GM18907 (cell line): ENCODE data around the gene PKNOX1.
"Not testable (repeated sequence)": the region's sequence is repeated elsewhere in the genome, so short reads cannot be mapped to it uniquely, and the experiment has no call there.

Source experiments
- ATAC-seq: cut with Tn5 transposase; IDR thresholded peaks from one replicate; pipeline ENCODE4 v1.9.1; 2021; ENCODE audit warnings: mild to moderate bottlenecking, moderate library complexity; ENCODE audit not compliant: unreplicated experiment

Gene PKNOX1

DNA sequence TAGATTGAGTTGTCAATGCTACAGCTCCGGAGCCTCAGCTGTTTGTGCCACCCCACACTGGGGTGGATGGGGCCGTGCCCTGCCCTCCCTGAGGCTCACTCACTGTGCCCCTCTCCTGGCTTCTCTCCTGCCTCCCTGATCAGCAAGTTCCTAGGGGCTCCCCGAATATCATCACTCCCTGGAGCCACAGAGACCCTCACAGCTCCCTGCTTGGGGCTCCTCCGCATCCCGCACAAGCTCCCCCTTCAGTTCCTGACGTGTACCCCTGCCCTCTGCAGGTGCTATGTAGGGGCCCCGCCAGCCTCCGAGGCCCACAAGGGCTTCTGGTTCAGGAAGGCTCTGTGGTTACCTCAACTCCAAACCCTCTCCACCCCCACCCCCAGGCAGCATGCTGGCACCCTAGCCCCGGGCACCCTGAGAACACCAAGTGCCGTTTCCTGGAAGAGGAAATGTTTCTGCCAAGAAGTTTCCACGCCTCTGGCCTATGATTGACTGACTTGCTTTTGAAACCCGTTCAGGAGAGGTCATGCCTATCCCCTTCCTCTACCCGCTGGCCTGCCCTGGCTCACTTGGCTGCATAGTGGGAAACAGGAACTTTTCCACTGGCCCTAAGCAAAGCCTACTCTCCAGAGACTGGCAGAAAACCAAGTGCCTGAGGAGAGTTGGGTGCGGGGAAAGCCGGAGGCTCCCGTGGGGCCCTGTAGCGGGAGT lies 71.0 kb downstream of the PKNOX1 start:
- not testable (repeated sequence) for ATAC-seq

DNA sequence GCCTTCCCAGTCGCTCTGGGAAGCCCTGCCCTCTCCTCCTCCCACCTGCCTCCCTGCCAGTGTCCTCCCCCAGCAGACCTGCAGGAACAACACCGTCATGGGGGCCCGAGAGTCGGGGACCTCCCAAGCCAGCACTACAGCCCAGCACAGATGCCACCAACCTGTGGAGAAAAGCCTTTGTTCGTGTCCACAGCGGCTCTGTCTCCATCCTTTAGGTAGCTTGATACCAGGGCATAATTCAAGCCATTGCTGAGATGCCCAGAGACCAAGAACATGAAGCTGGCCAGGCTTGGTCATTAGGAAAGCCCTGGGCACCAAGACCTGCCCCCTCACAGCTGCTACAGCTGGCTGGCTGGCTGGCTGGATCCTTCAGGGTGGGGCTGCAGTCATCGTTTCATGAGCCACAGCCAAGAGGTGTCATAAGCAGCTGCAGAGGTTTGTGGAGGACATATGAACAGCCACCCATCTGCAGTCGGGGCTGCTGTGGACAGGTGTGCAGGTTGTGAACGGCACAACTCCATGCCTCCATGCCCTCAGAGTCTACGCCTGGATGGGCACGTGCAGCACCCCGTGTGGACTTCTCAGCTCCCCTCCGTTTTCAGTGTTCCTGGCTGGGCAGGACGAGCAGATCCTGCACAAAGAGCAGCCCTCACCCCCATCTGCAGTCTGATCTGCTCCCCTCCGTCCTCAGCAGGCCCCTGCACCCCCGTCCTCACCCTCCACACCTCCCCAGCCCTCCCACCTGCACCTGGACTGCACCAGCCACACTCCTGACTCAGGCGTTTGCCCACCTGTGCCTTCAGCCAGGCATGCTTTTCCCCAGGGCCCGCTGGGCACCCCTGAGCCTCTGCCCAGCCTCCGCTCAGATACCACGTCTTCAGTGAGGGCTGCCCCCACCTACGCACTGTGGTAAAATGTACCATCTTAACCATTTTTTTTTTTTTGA lies 71.8 kb downstream of the PKNOX1 start:
- ATAC-seq: not testable (repeated sequence)

DNA sequence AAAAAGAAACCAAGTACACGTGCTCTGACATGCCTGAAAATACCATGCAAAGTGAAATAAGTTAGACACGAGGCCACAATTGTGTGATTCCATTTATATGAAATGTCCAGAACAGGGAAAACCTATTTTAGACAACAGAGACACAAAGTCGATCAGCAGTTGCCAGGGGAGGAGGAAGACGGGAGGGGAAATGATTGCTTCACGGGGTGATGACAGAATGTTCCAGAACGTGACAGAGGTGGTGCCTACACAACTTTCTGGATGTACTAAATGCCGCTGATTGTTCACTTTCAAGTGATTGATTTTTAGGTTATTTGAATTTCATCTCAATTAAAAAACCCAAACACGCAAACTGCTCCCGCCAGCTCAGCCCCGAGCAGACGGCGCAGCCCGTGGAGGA lies 78.8 kb downstream of the PKNOX1 start:
- ATAC-seq: not testable (repeated sequence)

DNA sequence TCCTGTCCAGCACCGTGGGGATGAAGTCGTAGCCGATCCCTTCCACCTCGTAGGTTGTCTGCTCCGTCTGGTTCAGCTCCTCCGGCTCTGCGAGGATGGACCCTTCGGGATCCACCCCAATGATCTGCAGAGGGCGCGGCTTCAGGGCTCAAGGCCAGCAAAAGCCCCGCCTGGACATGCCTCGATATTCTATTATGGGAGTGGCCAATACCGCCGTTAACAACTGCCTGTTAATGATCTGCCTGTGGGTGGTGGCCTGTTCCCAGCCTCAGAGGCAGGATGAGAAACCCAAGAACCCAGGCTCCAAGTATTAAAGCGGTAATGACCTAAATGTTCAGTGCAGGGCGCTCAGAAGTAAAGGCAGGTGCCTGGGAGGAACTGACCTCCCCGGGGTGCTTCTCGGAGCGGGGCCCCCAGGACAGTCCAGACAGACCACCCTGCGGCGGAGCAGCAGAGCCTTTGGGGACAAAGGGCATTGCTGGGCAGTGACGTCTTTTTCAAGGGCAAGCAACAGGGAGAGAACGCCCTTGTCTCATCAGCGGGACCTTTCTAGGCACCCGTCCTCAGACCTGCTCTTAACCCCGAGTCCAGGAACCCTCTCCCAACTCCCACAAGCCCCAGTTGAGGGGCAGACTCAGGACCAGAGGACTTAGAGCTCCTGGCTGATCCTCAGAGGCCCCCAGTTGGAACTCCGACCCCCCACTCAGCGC lies 88.7 kb downstream of the PKNOX1 start:
- ATAC-seq: not testable (repeated sequence)

DNA sequence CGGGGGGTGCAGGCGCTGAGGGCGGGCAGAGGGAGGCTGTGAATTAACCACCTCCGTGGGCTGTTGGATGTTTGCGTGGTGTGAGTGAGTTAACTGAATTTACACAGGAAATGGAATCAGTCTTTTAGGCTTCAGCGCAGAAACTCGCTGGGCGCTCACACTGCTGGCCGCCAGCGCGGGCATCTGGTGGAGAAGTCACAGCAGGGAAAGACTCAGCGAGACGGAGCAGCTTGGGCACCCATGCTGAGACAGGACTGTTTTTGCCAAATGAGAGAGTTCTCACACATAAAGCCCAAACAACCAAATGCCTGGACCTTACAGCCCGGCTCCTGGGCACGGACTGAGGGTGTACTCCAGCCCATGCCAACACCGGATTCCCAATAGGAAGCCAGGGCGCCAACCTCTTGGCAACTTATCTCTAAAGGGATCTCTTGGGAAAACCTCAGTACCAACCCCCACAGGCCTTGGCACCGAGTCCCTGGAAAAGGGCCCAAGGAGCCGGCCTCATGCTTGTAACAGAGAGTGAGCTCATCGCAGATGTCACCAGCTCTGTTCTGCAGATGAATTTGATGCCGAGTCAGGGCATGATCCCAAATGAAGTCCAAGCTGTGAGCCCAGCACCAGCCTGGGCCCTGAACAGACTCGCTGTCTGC lies 90.0 kb downstream of the PKNOX1 start:
- not testable (repeated sequence) for ATAC-seq

DNA sequence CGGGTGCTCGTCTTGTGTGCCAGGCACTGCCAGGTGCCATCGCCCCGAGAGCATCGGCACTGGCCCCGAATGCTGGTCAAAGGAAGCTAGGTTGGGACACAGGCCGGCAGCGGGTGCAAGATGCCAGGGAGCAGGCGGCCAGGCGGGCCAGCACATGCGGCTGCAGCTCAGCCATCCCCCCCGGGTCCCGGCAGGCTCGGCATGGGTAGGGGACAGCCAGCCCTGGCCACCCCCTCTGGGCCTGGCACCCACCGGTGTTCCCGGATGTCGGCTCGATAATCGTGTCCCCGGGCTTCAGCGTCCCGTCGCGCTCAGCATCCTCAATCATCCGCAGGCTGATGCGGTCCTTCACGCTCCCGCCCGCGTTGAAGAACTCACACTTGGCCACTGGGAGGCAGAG lies 91.6 kb downstream of the PKNOX1 start:
- not testable (repeated sequence) for ATAC-seq

DNA sequence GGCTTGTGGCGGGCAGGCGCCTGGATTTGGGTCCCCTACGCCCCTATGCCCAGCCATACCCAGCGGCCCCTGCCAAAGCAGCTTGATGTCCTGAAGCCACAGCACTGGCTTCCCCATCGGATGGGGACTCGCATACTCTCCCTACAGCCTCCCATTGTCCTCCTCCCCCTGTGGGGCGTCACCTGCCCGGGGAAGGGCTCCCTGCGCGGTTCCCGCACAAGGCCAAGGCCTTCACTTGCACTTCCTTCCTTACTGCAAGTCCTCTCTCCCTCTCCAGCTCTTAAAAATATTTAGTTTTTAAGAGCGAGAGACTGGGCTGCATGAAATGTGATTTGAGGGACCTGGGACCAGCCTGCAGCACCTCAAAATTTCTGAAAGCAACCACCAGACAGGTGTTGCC lies 92.3 kb downstream of the PKNOX1 start:
- ATAC-seq: not testable (repeated sequence)

DNA sequence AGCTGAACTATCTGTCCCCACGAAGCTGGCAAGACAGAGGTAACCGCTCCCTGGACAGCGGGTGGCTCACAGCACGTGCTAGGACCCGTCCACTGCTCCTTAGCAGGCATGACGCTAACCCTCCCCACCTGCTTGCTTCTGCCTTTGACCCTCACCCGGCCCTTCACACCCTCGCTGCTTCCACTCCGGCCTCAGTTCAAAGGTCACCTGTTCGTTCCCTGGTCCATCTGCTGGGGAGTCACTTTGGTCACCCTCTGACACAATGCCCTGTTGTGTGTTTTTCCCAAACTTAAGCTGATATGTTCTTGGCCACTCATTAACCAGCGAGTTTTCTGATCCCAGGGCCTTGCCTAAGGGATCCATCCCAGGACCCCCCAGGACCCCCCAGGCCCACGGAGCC lies 93.7 kb downstream of the PKNOX1 start:
- not testable (repeated sequence) for ATAC-seq

DNA sequence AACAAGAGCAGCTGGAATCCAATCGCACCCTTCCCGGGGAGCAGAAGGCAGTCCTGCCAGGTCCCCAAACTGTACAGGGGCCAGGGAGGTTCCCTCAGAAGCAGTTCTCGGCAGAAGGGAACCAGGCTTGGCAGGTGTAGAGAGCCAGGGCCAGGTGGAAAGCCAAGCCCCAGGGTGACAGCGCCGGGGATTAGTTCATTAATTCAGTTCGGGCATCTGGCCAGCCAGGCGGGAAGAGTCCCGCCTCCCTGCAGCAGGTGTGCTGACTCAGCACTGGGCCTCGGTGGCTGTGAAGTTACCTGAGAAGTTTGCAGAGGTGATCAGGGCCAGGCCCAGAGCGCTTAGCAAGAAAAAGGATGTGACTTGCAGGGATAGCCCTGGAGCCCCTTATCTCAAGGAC lies 95.3 kb downstream of the PKNOX1 start:
- not testable (repeated sequence) for ATAC-seq

DNA sequence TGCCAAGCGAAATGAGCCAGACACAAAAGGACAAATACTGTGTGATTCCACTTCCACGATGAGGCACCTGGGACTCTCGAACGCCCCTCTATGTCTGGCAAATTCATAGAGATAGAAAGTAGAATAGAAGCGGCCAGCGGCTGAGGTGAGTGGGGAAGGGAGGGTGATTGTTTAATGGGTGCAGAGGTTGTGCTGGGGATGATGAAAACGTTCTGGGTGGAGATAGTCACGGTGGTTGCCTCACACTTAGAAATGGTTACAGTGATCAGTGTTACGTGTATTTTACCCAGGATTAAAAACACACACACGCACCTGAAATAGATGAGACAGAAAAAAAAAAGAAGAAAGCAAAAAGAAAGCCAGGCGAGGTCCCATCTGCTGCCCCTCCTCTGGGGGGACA lies 98.4 kb downstream of the PKNOX1 start:
- ATAC-seq: not testable (repeated sequence)

DNA sequence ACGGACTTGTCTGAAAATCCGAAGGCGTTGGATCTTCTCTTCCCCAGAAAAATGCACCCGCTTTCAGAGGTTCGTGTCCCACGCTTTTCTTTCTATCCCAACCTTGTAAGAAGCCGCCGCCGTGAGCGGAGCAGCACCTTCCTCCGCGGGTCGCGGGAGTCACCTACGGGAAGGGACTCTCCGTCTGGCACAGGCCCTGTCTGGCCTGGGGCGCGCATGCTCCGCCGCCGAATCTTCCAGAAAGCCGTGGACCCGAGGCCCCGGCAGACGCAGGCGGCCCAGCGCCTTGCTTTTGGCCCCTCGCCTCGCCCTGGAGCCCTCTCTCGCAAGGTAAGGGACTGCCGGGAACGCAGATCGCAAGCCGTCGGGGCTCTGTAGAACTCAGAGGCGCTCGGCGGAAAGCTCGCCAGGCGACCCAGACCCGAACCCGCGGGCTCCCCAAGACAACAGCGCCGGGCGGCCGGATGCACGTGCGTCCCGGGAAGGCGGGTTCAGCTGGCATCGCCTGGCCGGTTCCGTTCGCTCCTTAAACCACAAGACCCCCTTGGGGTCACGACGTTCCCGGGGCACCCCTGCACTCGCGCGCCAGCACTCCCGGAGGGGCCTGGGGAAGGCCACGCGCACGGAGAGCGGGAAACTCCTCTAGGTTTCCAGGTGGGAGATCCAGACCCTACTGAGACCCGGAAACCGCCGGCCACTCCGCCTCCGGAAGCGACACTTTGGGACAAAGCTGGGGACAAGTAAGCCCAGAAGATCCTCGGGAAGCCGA lies 100.2 kb downstream of the PKNOX1 start:
- ATAC-seq: not testable (repeated sequence)

DNA sequence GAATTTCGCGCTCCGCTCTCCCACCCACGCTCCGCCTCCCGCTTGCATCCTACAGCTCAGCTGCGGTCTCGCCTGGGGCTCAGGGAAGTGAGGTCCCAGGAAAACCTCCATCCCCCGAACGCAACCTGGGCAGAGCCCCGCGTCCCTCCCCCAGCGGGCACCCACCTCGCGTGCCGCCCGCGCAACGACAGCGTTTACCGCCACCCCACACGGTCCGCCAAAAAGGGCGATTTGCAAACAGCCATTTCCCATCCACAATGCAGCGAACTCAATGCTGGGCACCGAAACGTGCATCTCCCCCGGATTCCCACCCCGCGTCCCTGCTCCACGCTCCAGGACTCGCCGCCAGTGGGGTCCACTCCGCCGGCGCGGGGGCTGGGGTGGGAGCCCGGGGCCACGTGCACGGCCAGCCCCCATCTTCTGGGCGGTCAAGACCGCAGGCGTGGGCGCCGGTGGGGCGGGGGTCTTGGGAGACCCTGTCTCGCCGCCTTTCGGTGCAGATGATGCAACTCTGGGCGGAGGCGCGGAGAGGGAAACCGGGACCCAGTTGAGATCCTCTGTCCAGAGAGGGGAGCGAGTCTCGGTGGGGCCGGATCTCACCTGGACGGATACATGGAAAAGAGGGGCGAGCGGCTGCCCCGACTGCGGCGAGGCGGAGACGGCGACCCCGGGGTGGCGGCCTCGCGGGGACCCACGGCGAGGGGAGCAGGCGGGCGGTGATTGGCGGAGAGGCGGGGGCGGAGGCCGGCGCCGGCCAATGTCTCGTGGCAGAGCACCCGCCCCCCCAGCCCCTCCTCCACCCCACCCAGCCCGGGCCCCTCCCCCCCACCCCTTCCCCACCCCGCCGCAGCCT lies 101.0 kb downstream of the PKNOX1 start, which contains the start of gene CBS:
Gene CBS, minus strand, starts transcription at position 666 of the 853 bp plus-strand sequence. CDS start 3,642 bp downstream, outside the sequence.
- not testable (repeated sequence) for ATAC-seq

DNA sequence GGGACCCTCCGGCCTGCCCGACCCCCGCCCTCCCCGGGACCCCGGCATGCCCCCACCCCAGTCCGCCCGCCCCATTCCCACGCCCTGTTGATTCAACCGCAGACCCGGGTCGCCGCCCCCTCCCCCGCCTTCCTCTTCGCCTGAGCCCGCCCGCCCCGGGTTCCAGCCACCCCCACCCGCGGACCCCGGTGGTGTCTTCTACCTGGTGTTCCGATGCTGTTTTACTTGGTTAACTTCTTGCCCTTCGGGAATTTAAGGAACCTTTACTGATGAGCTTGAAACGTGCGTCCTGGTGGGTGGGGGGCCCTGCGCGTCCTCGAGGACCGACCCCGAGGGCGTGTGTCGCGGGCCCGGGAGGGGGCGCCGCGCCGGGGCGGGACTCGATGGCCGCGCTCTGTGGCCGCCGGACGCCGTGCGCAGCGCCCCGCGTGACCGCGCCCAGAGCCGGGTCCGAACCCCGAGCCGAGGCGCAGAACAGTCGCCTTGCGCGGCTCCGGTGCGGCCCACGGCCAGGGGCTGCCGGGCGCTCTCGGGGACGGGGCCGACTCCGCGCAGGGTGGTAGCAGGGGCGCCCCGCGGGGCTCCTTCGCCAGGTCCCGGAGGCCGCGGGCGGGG lies 101.8 kb downstream of the PKNOX1 start:
- ATAC-seq: not testable (repeated sequence)

DNA sequence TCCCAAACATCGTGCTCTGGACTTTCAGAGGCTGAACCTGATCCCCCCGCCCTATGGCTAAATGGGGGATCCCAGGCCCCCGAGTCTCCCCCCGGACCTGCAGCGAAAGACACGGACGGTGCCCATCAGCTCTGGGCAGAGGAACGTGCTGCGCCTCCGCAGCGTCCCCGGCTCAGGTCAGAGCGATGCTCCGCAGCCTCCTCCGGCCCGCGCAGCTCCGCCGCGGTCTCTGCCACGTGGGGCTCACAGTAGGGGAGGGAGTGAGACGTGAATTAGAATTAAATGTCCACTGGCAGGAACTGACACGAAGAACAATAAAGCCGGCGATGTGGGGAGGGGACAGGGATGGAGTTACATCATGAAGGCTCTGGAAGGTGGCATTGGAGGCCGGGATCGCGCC lies 102.3 kb downstream of the PKNOX1 start:
- ATAC-seq: not testable (repeated sequence)

DNA sequence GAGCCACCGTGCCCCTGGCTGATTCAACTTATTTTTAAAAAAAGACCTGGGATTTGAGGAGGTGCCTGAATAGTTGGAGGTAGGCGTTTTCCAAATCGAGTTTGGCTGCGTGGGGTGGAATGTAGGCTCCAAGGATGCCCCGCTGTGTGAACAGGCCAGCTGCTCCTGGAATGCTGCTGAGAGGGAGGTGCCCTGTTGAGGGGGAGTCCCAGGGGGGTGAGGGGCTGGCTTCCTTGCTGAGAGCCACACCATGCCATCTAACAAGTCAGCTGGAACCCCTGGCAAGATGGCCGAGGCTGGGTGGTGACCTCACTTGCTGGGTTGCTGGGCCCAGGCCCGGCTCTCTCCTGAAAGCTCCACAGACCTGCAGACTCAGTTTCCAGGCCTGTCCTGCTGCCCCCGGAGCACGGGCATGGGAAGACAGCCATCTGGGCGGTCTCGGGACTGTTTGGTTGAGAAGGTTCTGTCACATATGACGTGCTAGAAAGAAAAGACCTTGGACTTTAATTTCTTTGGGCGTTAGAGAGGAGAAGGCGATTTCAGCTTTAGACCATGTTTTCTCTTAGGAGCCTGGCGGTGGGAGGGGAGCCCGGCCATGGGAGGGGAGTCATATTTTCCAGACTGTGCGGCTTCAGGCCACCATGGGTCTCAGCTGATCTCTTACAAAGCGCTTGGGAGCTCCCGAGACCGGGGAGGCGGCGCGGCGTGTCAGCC lies 108.4 kb downstream of the PKNOX1 start:
- not testable (repeated sequence) for ATAC-seq
